Measurements from ENCODE around the gene MYO5A.

- TF ChIP-seq TCF7L2 (IDR thresholded peaks at IDR 0.05; ENCODE audit: low read depth, low read length): no peak
- TF ChIP-seq, protein P1, sequence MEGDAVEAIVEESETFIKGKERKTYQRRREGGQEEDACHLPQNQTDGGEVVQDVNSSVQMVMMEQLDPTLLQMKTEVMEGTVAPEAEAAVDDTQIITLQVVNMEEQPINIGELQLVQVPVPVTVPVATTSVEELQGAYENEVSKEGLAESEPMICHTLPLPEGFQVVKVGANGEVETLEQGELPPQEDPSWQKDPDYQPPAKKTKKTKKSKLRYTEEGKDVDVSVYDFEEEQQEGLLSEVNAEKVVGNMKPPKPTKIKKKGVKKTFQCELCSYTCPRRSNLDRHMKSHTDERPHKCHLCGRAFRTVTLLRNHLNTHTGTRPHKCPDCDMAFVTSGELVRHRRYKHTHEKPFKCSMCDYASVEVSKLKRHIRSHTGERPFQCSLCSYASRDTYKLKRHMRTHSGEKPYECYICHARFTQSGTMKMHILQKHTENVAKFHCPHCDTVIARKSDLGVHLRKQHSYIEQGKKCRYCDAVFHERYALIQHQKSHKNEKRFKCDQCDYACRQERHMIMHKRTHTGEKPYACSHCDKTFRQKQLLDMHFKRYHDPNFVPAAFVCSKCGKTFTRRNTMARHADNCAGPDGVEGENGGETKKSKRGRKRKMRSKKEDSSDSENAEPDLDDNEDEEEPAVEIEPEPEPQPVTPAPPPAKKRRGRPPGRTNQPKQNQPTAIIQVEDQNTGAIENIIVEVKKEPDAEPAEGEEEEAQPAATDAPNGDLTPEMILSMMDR (IDR thresholded peaks at IDR 0.05): no peak
- no peak for TF ChIP-seq POLR2AphosphoS5 (IDR thresholded peaks at IDR 0.05; ENCODE audit: low read depth, low read length)
Measured at GRCh38 chr15:52445954-52446353, 82.7 kb downstream of the MYO5A start.
